ENCODE results near the gene MAP3K1. TPM values are rescaled to one million over a fixed set of nuclear protein-coding genes. Genes with fewer than 3 reads are reported as not detected.

Gene MAP3K1
- total RNA-seq, 1 donor from 2014 or later: 27.5 TPM

- DNase-seq (ENCODE audit: low spot score): no peak
- H3K36me3 Mint-ChIP-seq (ENCODE audit: low read depth, unreplicated experiment): peaks cover 5% of the 10 kb centered on the region
- no peaks in the 10 kb centered on the region for H3K4me1 Mint-ChIP-seq (ENCODE audit: unreplicated experiment)
- H3K27me3 Mint-ChIP-seq (ENCODE audit: unreplicated experiment): no peaks in the 10 kb centered on the region
- no peaks in the 10 kb centered on the region for H3K9me3 Mint-ChIP-seq (ENCODE audit: unreplicated experiment)
- no peak for TF ChIP-seq CTCF (IDR thresholded peaks at IDR 0.05; ENCODE audit: unreplicated experiment)
- H3K4me3 Mint-ChIP-seq (ENCODE audit: unreplicated experiment): no peak overlapping the region
- H3K27ac Mint-ChIP-seq (ENCODE audit: unreplicated experiment): no peak overlapping the region
Measured at GRCh38 chr5:56896763-56897162, 81.4 kb downstream of the MAP3K1 start.

- no peak for DNase-seq (ENCODE audit: low spot score)
- no peaks in the 10 kb centered on the region for H3K4me1 Mint-ChIP-seq (ENCODE audit: unreplicated experiment)
- peaks cover 5% of the 10 kb centered on the region for H3K36me3 Mint-ChIP-seq (ENCODE audit: low read depth, unreplicated experiment)
- TF ChIP-seq CTCF (IDR thresholded peaks at IDR 0.05; ENCODE audit: unreplicated experiment): no peak
- H3K27me3 Mint-ChIP-seq (ENCODE audit: unreplicated experiment): no peaks in the 10 kb centered on the region
- no peak overlapping the region for H3K4me3 Mint-ChIP-seq (ENCODE audit: unreplicated experiment)
- no peak overlapping the region for H3K27ac Mint-ChIP-seq (ENCODE audit: unreplicated experiment)
- no peaks in the 10 kb centered on the region for H3K9me3 Mint-ChIP-seq (ENCODE audit: unreplicated experiment)
Measured at GRCh38 chr5:56898213-56898612, 82.9 kb downstream of the MAP3K1 start.

- Mint-ChIP-seq H3K27ac (ENCODE audit: unreplicated experiment) (no peak overlapping the region), H3K4me1 (ENCODE audit: unreplicated experiment) (no peaks in the 10 kb centered on the region), H3K9me3 (ENCODE audit: unreplicated experiment) (no peaks in the 10 kb centered on the region), H3K4me3 (ENCODE audit: unreplicated experiment) (no peak overlapping the region), H3K36me3 (ENCODE audit: low read depth, unreplicated experiment) (peaks cover 5% of the 10 kb centered on the region), H3K27me3 (ENCODE audit: unreplicated experiment) (no peaks in the 10 kb centered on the region)
- DNase-seq (ENCODE audit: low spot score): no peak
- TF ChIP-seq CTCF (IDR thresholded peaks at IDR 0.05; ENCODE audit: unreplicated experiment): no peak
Measured at GRCh38 chr5:56900395-56900794, 85.0 kb downstream of the MAP3K1 start.

- H3K4me1 Mint-ChIP-seq (ENCODE audit: unreplicated experiment): no peaks in the 10 kb centered on the region
- no peak overlapping the region for H3K27ac Mint-ChIP-seq (ENCODE audit: unreplicated experiment)
- TF ChIP-seq CTCF (IDR thresholded peaks at IDR 0.05; ENCODE audit: unreplicated experiment): peak; percentile 76
- no peaks in the 10 kb centered on the region for H3K9me3 Mint-ChIP-seq (ENCODE audit: unreplicated experiment)
- no peak overlapping the region for H3K4me3 Mint-ChIP-seq (ENCODE audit: unreplicated experiment)
- peaks cover 5% of the 10 kb centered on the region for H3K36me3 Mint-ChIP-seq (ENCODE audit: low read depth, unreplicated experiment)
- DNase-seq (ENCODE audit: low spot score): peak; percentile 55
- no peaks in the 10 kb centered on the region for H3K27me3 Mint-ChIP-seq (ENCODE audit: unreplicated experiment)
Measured at GRCh38 chr5:56900858-56901578, 85.7 kb downstream of the MAP3K1 start.

GRCh38 chr5:56908942-56909293 is 93.6 kb downstream of the MAP3K1 start:
- Mint-ChIP-seq H3K4me3 (ENCODE audit: unreplicated experiment) (peak overlapping the region; percentile 96), H3K27me3 (ENCODE audit: unreplicated experiment) (peaks cover 7% of the 10 kb centered on the region), H3K9me3 (ENCODE audit: unreplicated experiment) (no peaks in the 10 kb centered on the region), H3K36me3 (ENCODE audit: low read depth, unreplicated experiment) (peaks cover 8% of the 10 kb centered on the region), H3K27ac (ENCODE audit: unreplicated experiment) (peak overlapping the region; percentile 99), H3K4me1 (ENCODE audit: unreplicated experiment) (peaks cover 15% of the 10 kb centered on the region)
- DNase-seq (ENCODE audit: low spot score): no peak
- TF ChIP-seq CTCF (IDR thresholded peaks at IDR 0.05; ENCODE audit: unreplicated experiment): no peak

Measured in endothelial cell (in vitro differentiated cells).